GM10266 (cell line): ENCODE measurements around the gene CACNA2D2.

Experiments
- DNase-seq: peaks from one replicate; pipeline ENCODE4 v3.0.0; 2012; ENCODE audit errors: extremely low spot score
- TF ChIP-seq, protein P1 (sequence below): IDR thresholded peaks from 2 replicates; pipeline ENCODE4 v1.5.1; 2012; ENCODE audit warnings: mild to moderate bottlenecking, low read depth; ENCODE audit not compliant: control insufficient read depth, insufficient read depth; ENCODE audit errors: missing control alignments

Gene CACNA2D2

GRCh38 chr3:50534681-50535330 is 31.4 kb upstream of the CACNA2D2 start:
- DNase-seq: no peak
- TF ChIP-seq, protein P1, sequence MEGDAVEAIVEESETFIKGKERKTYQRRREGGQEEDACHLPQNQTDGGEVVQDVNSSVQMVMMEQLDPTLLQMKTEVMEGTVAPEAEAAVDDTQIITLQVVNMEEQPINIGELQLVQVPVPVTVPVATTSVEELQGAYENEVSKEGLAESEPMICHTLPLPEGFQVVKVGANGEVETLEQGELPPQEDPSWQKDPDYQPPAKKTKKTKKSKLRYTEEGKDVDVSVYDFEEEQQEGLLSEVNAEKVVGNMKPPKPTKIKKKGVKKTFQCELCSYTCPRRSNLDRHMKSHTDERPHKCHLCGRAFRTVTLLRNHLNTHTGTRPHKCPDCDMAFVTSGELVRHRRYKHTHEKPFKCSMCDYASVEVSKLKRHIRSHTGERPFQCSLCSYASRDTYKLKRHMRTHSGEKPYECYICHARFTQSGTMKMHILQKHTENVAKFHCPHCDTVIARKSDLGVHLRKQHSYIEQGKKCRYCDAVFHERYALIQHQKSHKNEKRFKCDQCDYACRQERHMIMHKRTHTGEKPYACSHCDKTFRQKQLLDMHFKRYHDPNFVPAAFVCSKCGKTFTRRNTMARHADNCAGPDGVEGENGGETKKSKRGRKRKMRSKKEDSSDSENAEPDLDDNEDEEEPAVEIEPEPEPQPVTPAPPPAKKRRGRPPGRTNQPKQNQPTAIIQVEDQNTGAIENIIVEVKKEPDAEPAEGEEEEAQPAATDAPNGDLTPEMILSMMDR: no peak

- no peak for DNase-seq
- TF ChIP-seq, protein P1: no peak
Measured at GRCh38 chr3:50533807-50534461, 30.5 kb upstream of the CACNA2D2 start.

GRCh38 chr3:50533316-50533715 is 29.9 kb upstream of the CACNA2D2 start:
- DNase-seq: no peak
- TF ChIP-seq, protein P1: no peak

GRCh38 chr3:50532062-50532705 is 28.8 kb upstream of the CACNA2D2 start:
- no peak for DNase-seq
- TF ChIP-seq, protein P1: no peak

GRCh38 chr3:50531201-50531600 is 27.8 kb upstream of the CACNA2D2 start:
- TF ChIP-seq, protein P1: no peak
- DNase-seq: no peak

DNA sequence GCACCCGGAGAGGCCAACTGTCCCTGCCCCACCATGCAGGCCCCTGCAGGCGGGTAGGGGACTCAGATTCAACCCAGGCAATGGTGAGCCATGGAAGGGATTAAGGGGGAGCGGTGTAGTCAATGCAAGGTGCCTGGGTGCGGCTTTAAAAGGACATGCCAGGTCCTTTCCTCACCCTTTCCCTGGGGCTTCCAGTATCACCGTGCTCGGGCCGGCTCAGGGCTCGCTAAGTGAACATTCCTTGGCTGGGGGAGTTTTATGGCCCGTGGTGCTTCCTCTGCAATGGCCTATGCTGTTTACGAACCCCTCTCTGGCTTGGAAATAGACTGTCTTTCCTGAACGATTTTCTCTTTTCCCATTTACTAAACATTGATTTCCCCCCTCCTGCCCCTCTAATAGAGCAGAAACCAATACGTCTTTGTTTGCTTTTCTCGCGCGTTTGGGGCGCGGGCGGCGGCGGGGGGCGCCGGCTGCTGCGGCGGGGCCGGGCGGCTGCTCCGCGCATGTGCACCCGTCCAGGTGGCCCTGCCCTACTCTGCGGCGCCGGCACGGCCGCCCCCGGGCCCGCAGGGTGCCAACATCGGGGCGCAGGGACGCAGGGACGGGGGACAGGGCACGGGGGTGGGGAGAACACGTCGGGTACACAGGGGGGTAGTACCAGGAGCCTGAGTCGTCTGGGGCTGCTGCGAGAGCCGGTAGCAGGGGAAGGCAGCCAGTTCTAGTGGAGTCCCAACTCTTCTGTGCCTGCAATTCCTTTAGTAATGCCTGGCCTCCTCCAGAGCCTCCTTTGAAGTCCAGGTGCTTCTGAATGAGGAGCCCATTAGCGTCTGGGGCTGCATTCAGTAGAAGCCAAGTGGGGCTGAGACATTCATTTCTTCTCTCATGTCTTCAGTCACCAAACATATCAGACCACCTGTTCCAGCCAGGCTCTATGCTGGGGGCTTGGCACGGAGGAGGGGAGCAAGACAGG is 26.9 kb upstream of the CACNA2D2 start:
- DNase-seq: no peak
- TF ChIP-seq, protein P1: no peak
